Vagina (tissue), 2 donors: Measurements from ENCODE around the gene MT1E. TPM values are rescaled to one million over a fixed set of nuclear protein-coding genes. Genes with fewer than 3 reads are reported as not detected.

Experiments
- DNase-seq, 2 donors: peaks; one replicate each; pipeline ENCODE4 v3.0.0-alpha.2; 2017; ENCODE audit errors: extremely low spot score in 2 of 2
- H3K27ac ChIP-seq: fragments of 200-600 bp; sonication (generic); one replicate; pipeline ENCODE4 v1.5.1; 2019
- H3K27me3 ChIP-seq: fragments of 200-600 bp; sonication (generic); one replicate; pipeline ENCODE4 v1.5.1; 2019
- H3K36me3 ChIP-seq, 2 donors: fragments of 200-600 bp; sonication (generic); one replicate each; pipeline ENCODE4 v1.5.1; 2017 to 2019
- H3K4me1 ChIP-seq: fragments of 200-600 bp; sonication (generic); one replicate; pipeline ENCODE4 v1.5.1; 2019
- H3K4me3 ChIP-seq, 2 donors: fragments of 200-600 bp; sonication (generic); 1 replicate in 1 of 2; 2 replicates in 1 of 2; pipeline ENCODE4 v1.5.1; 2016 to 2019
- H3K9me3 ChIP-seq: fragments of 200-600 bp; sonication (generic); one replicate; pipeline ENCODE4 v1.5.1; 2019
- CTCF ChIP-seq, 3 experiments: fragments of 450-650 bp in 2 of 3; fragments of 200-600 bp in 1 of 3; sonication (generic) in 1 of 3; IDR thresholded peaks; one replicate each; pipeline ENCODE4 v1.5.1; 2017 to 2019; ENCODE audit warnings: antibody characterized with exemption in 3 of 3, mild to moderate bottlenecking in 2 of 3, moderate library complexity in 2 of 3
- POLR2A ChIP-seq, 2 donors: fragments of 450-650 bp; IDR thresholded peaks; one replicate each; pipeline ENCODE4 v1.6.1; 2017; ENCODE audit warnings: antibody characterized with exemption in 2 of 2, mild to moderate bottlenecking in 2 of 2, moderate library complexity in 2 of 2
- POLR2AphosphoS5 ChIP-seq, 2 donors: sonication (generic); formaldehyde crosslinking; IDR thresholded peaks; one replicate each; pipeline ENCODE4 v1.9.0; 2017; ENCODE audit warnings: antibody characterized with exemption in 2 of 2, mild to moderate bottlenecking in 2 of 2, low read depth in 1 of 2; ENCODE audit not compliant: insufficient read depth in 1 of 2
- intact Hi-C: fragments of 100-400 bp; cut with DNase I; formaldehyde crosslinking; loops from one replicate; pipeline ENCODE4 v1.15.1; 2023
- total RNA-seq: library from RNA; depleted of rRNA; stranded (reverse); fragments of >200 nt; gene quantifications from one replicate; pipeline ENCODE4 v1.2.3, GENCODE V29; 2016

The MT1E gene
- total RNA-seq, 1 donor from 2014 or later: 564 TPM

DNA sequence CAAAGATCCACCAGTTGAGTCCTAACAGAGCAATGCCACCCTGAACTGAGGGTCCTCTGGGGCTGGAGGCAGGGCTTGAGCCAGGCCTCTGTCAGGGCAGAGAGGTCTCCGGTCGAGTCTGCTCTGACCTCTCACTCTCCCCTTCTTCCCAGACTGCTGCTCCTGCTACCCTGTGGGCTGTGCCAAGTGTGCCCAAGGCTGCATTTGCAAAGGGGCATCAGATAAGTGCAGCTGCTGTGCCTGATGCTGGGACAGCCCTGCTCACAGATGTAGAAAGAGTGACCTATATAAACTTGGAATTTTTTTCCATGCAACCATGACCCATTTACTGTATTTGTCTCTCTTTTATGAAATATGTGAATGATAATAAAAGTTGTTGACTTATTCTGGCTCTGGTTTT, 23.7 kb downstream of the MT1E start:
- no peak overlapping the region for H3K4me3 ChIP-seq
- no peaks in the 10 kb centered on the region for H3K27me3 ChIP-seq
- intact Hi-C loops: no loop called here
- TF ChIP-seq CTCF (IDR thresholded peaks at IDR 0.05) (no peak), POLR2AphosphoS5 (IDR thresholded peaks at IDR 0.05; ENCODE audit: insufficient read depth in 1 of 2, low read depth in 1 of 2) (no peak), POLR2A (IDR thresholded peaks at IDR 0.05) (no peak)
- H3K9me3 ChIP-seq: no peaks in the 10 kb centered on the region
- H3K36me3 ChIP-seq: no peaks in the 10 kb centered on the region
- no peak overlapping the region for H3K27ac ChIP-seq
- DNase-seq: no peak
- no peaks in the 10 kb centered on the region for H3K4me1 ChIP-seq

GRCh38 chr16:56649820-56650219, 24.2 kb downstream of the MT1E start:
- no peaks in the 10 kb centered on the region for H3K9me3 ChIP-seq
- H3K36me3 ChIP-seq: no peaks in the 10 kb centered on the region
- H3K27ac ChIP-seq: no peak overlapping the region
- H3K4me3 ChIP-seq: no peak overlapping the region
- no peaks in the 10 kb centered on the region for H3K27me3 ChIP-seq
- no peak for TF ChIP-seq POLR2A (IDR thresholded peaks at IDR 0.05)
- peak in 1 of 2 donors; percentile 85 for TF ChIP-seq POLR2AphosphoS5 (IDR thresholded peaks at IDR 0.05; ENCODE audit: insufficient read depth in 1 of 2, low read depth in 1 of 2)
- intact Hi-C loops: no loop called here
- DNase-seq: no peak
- H3K4me1 ChIP-seq: no peaks in the 10 kb centered on the region

DNA sequence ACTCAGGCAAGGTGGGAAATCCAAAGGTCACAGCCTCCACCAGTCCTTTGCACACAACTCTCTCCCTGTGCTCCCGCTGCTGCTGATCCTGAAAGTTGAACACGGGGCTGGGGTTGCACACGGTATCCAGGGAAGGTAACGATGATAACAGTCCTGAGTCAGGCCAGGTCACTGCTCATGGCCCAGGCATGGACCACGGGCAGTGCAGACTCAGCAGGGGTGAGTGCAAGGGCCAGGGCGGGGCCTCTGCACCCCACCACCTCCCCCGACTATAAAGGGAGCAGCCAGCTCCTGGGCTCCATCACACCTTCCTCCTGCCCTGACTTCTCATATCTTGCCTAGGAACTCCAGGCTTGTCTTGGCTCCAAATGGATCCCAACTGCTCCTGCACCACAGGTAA, 26.0 kb downstream of the MT1E start, which contains the start of gene MT1B:
Gene MT1B, plus strand, starts transcription at position 301 of the 400 bp plus-strand sequence. Its CDS starts 68 bp downstream, at position 369.
- no peaks in the 10 kb centered on the region for H3K9me3 ChIP-seq
- no peaks in the 10 kb centered on the region for H3K27me3 ChIP-seq
- no peak for DNase-seq
- no peaks in the 10 kb centered on the region for H3K4me1 ChIP-seq
- H3K4me3 ChIP-seq: no peak within 1 kb of the TSS
- intact Hi-C loops: no loop called here
- no peaks in the 10 kb centered on the region for H3K36me3 ChIP-seq
- H3K27ac ChIP-seq: no peak within 1 kb of the TSS
- TF ChIP-seq POLR2AphosphoS5 (IDR thresholded peaks at IDR 0.05; ENCODE audit: insufficient read depth in 1 of 2, low read depth in 1 of 2) (no peak), POLR2A (IDR thresholded peaks at IDR 0.05) (no peak), CTCF (IDR thresholded peaks at IDR 0.05) (no peak)

GRCh38 chr16:56652600-56652999, 27.0 kb downstream of the MT1E start:
- Histone ChIP-seq H3K27me3 (no peaks in the 10 kb centered on the region), H3K27ac (no peak overlapping the region), H3K9me3 (no peaks in the 10 kb centered on the region), H3K4me1 (peaks cover 5% of the 10 kb centered on the region), H3K4me3 (no peak overlapping the region), H3K36me3 (no peaks in the 10 kb centered on the region)
- TF ChIP-seq POLR2AphosphoS5 (IDR thresholded peaks at IDR 0.05; ENCODE audit: insufficient read depth in 1 of 2, low read depth in 1 of 2) (no peak), POLR2A (IDR thresholded peaks at IDR 0.05) (no peak), CTCF (IDR thresholded peaks at IDR 0.05) (no peak)
- intact Hi-C loops: no loop called here
- DNase-seq: no peak

DNA sequence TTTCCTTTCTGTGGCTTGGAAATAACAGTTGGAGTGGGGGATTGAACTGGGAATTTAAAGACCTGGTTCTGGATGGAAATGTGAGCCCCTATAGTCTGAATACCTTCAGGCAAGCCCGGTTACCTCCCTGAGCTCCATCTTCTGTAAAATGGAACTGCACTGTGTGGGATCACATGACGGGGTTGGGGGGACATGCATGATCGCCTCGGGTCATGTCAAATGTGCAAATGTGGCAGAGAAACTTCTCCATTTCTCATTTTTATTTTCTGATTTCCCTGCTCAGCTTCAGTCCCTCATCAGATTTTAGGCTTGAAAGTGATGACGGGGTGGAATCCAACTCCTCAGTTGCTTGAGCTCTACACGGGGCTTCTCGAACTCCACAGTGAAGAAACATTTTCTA, 27.6 kb downstream of the MT1E start:
- Histone ChIP-seq H3K27me3 (no peaks in the 10 kb centered on the region), H3K36me3 (no peaks in the 10 kb centered on the region), H3K9me3 (no peaks in the 10 kb centered on the region), H3K27ac (no peak overlapping the region), H3K4me3 (no peak overlapping the region), H3K4me1 (peaks cover 12% of the 10 kb centered on the region)
- TF ChIP-seq POLR2AphosphoS5 (IDR thresholded peaks at IDR 0.05; ENCODE audit: insufficient read depth in 1 of 2, low read depth in 1 of 2) (no peak), POLR2A (IDR thresholded peaks at IDR 0.05) (no peak), CTCF (IDR thresholded peaks at IDR 0.05) (no peak)
- intact Hi-C loops: no loop called here
- no peak for DNase-seq
